ENCODE measurements around the gene TECPR2.

The TECPR2 gene

DNA sequence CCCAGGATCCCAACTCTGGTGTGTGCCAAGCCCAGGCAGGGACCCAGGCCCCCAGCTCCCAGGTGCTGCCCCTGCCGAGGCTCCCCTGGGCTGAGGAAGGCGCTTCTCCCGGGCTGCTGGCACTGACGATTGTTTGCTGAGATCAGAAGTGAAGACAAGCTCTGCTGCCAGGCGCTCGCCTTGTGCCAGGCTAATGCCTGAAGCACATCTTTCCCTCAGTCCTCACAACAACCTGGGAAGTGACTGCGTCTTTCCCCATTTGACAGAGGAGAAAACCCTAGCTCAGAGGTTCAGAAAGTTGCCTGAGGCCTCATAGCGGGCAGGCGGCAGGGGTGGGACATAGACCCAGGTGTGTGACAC lies 110.0 kb downstream of the TECPR2 start:
- no peak for DNase-seq

DNA sequence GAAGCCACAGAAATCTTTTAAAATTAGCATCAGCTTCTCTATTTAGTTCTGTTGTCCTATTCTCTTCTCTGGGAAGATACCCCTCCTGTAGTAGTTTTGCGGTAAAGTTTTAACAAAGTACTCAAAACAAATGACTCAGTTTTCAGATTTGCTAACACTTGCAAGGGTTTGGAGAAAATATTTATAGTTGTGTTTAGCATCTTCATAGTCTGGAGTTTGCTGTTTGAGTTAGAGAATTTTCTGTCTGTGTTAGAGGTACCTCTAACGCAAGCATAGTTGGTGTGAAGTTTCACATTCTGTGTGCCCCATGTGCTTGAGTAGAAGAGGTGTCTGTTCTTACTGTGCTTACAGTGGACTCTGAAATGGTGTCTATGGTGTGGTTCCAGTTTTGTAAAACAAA lies 110.8 kb downstream of the TECPR2 start:
- DNase-seq = no peak

DNA sequence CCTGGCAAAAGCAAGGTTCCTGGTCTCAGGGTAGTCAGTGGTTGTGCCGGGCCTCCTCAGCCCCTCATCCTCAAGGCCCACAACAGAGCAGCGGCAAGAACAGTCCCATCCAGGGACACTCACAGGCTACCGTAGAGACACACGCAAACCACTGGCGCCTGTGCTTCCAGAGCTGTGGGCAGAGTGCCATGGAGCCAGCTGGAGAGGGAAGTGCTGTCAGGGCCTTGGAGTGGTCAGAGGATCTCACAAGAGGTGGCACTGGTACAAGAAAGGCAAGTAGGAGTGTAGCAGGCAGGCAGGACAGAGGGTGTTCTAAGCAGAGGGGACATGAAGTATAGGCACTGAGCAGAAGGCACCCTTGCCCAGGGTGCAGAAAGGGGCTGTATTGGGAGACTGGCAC lies 112.2 kb downstream of the TECPR2 start:
- DNase-seq = no peak

DNA sequence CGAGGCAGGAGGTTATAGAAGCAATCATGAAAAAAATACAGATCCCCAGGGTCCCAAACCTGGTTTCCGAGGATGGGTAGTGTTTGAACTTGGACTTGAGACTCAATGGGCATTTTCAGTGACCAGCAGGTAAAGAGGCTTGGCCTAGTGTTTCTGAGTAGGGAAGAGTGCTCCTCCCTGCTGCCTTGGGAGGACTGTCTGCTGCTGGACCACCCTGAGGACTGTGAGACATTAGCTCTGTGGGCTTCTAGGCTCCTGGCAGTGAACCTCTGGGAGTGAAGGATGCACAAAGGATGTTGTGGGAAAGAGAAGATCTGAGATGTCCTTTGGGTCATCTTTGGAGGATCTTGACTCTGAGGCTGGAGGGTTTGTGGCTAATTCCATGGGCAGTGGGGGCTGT lies 116.4 kb downstream of the TECPR2 start:
- no peak for DNase-seq

DNA sequence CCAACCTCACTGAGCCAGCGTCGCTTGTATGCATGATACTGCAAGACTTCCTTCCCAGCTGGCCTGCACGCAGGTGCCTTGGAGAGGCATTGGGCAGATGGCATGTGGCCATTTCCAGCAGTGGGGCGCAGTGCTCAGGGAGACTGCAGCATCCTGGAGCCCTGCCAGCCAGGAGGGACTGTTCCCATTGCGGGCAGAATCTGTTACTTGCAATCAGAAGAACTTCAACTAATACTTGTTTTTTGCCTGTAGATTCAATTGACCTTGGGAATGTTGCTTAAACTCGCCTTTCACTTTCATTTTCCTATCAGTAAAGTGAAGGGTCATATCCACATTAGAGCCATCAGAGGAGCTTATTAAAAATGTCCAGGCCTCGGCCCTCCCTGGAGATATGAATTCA lies 117.0 kb downstream of the TECPR2 start:
- no peak for DNase-seq

DNA sequence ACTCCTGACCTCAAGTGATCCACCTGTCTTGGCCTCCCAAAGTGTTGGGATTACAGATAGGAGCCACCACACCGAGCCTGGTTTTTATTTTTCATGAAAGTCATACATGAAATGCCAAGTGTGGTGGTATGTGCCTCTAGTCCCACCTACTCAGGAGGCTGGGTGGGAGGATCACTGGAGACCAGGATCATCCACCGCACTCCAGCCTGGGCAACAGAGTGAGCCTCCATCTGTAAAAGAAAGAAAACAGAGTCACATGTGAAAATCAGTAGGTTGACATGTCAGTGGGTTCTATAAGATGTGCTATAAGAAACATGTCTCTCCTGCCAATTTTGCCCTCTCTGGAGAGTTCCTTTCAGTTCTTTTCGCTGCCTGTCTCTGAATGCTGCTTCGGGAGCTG lies 118.6 kb downstream of the TECPR2 start:
- no peak for DNase-seq

DNA sequence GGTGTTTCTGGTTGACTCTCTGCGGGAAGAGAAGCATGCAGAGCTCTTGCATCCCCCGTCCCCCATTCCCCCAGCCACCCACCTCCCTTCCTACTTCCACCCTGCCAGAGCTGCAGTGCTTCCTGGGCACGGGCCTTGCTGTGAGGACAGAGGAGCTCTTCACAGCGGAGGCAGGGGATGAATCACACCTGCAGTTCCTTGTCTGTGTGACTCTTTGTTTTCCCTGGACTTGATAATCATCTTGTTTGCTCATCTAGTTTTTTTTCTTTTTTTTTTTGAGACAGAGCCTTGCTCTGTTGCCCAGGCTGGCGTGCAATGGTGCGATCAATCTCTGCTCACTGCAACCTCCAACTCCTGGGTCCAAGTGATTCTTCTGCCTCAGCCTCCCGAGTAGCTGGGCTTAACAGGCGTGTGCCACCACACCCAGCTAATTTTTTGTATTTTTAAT lies 119.1 kb downstream of the TECPR2 start:
- DNase-seq = no peak

DNA sequence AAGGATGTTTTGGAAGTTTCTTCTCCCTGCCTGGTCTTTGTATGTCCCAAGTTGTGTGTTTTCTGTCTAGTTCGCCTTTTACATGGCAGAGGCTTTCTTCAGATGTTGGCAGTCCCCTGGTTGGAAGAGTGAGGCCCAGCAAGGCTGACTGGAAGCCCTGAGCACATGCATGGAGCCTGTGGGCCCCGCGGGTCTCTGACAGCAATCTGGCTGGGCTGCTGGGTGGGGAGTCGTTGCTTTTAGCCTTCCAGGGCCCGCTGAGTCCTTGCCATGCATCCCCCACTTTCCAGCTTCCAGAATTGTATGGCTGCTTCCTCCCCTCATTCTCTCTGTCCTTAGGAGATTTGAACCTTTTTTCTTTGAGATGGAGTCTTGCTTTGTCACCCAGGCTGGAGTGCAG lies 121.6 kb downstream of the TECPR2 start:
- no peak for DNase-seq

DNA sequence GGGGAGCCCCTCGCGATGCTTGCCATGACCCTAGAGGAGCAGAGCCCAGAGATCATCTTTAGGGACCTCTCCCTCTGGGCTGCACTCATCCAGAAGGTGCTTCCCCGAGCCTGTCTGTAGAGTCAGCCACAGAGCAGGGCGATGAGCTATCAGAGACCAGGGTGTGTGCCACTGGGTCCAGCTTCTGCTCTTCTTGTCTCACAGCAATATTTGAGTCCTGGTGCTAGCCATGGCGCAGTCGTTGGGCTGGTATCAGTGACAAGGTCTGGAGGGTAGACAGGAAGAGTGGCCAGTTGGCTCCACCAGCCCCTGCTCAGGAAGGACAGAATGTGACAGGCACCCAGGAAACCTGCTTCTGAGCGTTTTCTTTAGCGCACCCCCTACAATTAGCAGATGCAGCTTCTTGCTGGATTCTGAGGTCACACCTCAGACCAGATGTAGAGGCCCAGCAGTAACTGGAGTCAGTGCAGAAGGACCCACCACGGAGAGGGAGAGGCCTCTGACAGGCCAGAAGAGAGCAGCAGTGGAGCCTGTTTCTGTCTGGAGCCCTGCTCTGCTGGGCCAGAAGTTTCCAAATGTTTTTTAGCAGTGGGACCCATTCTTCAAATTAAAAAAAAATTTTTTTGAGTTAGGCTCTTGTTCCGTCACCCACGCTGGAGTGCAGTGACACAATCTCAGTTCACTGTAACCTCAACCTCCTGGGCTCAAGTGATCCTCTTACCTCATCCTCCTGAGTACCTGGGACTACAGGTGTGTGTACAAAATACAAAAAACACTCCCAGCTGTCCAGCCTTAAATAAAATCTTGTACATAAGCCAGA lies 123.2 kb downstream of the TECPR2 start:
- no peak for DNase-seq

DNA sequence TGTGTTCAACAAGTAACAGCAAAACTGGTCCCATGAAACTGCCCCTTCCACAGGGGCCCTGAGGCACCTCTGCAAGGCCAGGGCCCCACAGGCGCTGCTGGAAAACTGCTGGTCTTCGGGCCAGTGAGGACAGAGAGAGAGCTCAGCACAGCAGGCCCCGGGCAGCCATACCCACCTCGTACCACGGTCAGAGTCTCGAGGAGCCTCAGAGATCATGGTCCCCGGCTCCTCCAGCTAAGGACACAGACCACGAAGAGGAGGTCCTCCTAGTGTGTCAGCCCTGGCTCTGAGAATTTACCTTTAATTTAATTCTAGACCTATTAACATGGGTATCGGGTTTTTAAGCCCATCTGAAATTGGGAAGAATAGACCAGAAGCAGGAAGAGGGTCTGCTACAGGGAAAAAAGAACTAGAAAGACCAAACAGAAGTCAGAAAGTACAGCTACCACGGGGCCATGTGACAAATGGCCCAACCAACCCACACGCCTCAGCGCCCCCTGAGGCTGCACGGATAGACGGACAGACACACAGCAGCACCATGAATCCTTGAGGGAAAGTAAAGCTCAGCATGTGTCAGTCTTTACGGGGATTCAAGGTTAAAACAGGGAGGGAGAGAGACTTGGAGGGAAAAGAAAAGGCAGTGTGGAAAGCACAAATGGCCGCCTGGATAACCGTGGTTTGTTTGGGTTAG lies 123.9 kb downstream of the TECPR2 start:
- DNase-seq = no peak

DNA sequence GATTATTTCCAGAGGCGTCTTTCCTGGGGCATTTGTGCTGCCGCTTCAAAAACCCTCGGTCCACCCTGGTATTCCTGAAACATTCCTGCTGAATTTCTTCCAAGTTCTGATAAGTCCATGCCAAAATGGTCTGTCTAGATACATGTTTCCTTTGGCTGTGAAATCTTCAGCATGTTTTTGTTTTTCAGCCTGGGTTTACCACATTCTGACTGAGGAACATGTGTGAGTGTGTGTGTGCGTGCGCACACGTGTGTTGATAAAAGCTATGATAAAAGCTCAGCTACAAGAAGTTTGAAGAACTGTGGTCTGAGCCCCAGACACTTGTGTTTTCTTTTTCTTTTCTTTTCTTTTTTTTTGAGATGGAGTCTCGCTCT lies 124.5 kb downstream of the TECPR2 start:
- no peak for DNase-seq

DNA sequence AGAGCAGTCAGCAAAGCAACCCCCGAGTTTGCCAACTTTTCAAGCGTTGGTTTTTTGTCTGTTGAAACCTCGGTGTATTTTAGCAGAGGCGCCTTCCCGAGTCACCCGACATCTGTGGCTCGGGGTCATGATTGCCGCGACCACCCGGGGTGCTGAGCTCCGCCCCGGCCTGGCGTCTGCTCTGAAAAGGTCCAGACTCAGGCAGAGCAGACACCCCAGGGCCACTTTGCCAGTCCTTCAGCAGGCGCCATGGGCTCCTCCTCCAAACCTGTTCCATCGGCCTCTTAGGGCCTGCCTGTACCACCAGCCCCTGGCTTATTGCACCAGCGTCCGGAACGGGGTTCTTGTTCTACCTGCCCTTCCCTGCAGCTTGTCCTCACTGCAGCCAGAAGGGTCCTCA lies 127.7 kb downstream of the TECPR2 start:
- no peak for DNase-seq

DNA sequence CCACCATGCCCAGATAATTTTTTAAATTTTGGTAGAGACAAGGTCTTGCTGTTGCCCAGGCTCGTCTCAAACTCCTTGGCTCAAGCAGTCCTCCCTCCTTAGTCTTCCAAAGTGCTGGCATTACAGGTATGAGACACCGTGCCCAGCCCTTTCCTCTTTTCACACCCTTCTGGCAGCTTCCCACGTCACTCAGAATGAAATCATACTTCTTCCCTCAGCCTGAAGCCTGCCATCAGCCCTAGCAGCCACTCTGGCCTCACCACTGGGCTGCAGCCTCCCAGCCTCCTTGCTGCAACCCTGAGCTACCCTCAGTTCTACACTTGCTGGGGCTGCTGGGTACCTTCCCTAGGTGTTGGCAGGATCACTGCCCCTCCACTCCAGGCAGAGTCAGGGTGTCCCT lies 128.6 kb downstream of the TECPR2 start:
- no peak for DNase-seq

DNA sequence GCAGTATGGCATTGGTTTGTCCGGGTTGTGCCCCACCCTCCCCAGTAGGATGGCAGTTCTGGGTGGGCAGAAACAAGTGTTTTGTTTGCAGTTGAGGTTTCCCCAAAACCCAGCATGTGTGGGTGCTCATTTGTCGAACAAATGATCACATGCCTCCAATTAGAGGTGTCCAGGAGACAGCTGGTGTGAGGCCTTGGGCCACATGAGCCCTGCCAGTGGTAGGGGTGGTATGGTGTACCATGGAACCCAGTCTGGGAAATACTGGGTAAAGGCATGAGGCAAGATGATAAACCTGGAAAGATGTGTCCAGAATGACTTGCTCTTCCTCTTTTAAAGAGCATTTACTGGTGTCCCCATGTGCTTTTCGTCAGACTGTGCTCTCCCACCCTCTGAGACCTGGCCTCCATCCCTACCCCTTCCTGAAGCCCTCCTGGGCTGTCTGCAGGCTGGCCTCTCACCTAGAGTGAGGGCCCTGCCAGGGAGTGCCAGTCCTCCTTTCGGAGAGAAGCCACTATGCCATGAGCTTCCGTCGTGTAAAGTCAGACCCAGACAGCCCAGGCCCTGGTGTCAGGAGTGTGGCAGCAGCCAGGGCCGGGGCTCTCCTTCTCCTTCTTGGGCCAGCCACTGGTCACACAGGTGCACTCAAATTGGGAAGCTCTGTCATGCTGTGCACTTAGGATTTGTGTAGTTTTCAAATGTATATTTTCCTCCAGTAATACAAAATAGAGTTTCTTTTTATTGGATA lies 129.2 kb downstream of the TECPR2 start:
- no peak for DNase-seq

DNA sequence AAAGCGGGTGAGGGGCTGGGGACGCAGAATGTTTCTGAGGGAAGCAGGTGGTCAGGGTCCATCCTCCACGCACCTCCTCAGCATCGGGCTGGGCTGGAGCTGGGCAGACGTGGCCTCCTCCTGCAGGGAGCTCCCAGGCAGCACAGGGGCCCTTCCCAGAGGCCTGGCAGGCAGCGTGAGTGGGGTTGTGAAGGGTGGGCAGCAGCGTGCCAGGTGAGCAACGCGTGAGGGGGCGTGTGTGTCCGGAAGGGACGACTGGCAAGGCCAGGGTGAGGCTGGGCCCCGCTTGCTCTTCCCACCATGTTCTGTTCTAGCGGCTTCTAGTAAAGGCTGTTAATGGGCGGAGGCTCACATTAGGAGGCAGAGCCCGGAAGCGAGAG lies 129.8 kb downstream of the TECPR2 start:
- no peak for DNase-seq

DNA sequence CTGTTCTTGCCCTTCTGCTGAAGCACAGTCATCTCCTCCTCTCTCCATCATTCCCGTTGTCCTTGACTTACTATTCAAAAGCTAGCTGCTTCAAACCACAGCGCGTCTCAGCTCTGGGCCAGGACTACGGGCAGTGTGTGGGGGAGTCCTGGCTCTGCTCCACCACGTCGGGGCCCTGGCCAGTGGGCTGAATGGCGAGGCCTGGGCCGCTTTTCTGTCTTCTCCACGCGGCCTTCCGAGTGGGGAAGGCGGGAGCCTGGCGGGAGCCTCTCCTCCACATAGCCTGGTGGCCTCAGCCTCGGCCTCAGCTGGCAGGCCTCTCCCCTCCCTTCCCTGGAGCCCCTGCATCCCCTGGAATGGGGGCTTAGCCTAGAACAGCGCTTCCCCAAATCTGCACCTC lies 130.4 kb downstream of the TECPR2 start:
- no peak for DNase-seq

DNA sequence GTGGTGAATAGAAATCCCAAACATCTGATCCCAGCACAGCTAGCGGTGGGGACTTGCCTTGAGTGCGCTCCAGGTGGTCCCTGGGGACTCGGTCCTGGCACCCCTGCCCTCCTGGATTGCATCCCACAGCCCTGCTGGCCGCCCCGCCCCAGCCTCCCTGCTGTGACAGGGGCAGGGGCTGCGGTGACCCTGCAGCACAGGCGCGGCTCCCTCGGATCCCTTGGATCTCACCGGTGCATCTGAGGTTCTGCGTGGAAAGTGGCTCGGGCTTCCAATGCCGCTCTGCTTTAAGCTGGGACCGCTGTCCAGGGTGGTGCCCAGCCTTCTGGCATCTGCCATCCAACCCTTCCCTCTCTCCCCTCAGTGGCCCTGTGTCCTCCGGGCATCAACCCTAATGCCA lies 130.8 kb downstream of the TECPR2 start:
- no peak for DNase-seq

DNA sequence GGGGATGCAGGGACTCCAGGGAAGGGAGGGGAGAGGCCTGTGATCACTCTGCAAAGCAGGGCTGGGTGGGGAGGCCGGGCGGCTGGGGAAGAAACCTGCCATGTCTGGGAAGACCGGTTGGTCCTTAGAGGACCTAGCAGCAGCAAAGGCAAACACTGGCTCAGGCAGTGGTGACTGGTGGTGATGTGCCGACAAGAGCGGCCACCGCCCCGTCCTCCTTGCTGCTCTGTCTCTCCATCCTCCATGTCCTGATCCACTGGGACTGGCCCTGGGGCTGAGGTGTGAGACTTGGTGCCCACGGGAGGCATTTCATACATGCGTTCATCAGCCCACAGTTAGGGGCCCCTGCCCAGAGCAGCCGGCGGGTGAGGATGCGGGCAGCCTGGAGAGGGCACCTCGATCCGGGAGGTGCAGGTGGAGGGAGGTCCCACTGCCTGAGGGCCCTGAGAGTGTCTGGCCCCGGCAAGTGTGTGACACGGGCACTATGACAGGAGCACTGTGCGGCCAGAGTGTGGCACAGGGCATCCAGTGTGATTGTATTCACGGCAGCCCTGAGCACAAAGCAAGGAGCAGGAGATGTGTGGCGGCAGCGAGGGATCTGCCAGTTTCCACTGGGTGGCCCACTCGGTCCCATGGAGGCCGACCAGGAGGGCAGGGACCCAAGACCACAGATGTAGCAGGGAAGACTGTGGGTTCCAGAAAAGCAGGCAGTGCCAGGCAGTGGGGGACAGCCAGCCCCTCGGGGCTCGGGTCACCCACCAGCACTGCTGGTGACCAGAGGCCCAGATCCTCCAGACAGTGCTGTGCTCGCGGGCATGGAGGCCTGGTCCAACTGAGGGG lies 133.0 kb downstream of the TECPR2 start:
- DNase-seq = no peak

DNA sequence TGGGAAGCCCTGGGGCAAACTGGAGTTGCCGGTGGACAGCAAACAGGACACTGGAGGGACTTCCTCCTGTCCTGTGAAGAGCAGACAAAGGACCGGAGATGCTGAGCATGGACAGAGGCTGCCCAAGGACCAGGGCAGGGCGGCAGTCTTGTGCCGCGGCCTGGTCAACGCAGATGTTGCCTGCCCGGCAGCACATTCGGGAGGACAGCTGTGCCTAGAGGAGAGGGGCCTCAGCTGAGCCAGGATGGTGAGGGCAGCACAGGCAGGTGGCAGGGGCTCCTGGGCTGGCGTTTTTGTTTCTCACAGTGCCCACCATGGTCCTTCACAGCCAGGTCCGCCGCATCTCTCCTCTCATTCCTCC lies 133.6 kb downstream of the TECPR2 start:
- no peak for DNase-seq

DNA sequence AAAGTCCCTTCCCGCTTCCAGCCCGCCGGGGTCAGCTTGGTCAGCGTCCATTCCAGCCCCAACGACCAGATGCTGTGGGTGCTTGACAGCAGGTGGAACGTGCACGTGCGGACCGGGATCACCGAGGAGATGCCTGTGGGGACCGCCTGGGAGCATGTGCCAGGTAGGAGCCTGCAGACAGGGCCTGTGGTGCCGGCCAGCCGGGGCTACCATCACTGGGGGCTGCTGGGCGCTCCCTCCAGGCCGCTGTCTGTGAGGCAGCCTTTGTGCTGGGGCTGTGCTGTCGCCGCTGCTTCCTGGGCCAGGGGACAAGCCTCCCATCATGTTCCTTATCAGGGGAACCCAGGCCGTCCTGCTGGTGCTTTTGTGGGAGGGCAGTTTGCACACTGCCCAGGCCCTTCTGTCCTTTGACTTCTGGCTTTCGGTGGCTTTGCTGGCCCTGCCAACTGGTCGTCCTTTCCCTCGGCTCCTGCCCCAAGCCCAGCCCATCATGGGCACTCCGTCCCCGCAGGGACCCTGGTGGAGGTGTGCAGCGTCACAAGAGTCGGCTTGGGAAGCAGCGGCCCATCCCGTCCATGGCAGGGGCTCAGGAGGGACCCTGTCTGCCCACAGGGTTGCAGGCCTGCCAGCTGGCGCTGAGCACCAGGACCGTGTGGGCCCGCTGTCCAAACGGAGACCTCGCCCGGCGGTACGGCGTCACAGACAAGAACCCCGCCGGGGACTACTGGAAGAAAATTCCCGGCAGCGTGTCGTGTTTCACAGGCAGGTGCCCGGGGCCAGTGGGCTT lies 134.4 kb downstream of the TECPR2 start:
- DNase-seq = no peak

DNA sequence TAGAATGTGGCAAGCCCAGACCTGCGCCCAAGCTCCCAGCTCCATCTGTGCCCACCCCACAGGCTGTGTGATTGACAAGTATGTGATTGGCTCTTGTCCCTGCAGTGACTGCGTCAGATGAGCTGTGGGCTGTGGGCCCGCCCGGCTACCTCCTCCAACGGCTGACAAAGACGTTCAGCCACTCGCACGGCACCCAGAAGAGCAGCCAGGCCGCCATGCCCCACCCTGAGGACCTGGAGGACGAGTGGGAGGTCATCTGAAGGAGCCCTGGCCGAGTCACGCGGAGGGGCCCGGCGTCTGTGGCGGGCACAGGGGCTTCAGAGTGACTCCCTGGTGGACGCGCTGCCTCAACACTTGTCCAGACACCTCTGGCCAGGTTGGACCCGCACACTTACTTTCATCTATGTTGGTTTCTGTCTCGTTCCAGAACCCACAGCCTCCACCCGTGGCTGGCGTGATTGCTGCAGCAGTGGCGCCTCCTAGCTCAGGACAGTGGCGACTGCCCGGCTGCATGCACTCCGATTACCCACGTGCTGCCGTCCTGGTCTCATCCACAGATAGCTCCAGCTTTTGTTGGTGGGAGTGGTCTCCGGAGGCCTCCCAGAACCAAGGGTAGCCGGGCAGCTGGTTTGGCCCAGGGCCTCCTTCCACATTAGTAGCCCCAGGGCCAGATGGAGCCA lies 135.4 kb downstream of the TECPR2 start:
- no peak for DNase-seq
